C4-2B (cell line): ENCODE data around the gene AMZ1.
"Not testable (repeated sequence)": the region's sequence is repeated elsewhere in the genome, so short reads cannot be mapped to it uniquely, and the experiment has no call there.

Experiments
- ZFX ChIP-seq: fragments of 450-650 bp; IDR thresholded peaks from 2 replicates; pipeline ENCODE4 v1.6.1; 2017
- TF ChIP-seq, protein P1 (sequence below): fragments of 450-650 bp; conservative IDR thresholded peaks from 2 replicates; pipeline ENCODE4 v1.5.1; 2017; ENCODE audit warnings: mild to moderate bottlenecking

GRCh38 chr7:2743523-2744185 is 55.7 kb downstream of the AMZ1 start:
- TF ChIP-seq, protein P1, sequence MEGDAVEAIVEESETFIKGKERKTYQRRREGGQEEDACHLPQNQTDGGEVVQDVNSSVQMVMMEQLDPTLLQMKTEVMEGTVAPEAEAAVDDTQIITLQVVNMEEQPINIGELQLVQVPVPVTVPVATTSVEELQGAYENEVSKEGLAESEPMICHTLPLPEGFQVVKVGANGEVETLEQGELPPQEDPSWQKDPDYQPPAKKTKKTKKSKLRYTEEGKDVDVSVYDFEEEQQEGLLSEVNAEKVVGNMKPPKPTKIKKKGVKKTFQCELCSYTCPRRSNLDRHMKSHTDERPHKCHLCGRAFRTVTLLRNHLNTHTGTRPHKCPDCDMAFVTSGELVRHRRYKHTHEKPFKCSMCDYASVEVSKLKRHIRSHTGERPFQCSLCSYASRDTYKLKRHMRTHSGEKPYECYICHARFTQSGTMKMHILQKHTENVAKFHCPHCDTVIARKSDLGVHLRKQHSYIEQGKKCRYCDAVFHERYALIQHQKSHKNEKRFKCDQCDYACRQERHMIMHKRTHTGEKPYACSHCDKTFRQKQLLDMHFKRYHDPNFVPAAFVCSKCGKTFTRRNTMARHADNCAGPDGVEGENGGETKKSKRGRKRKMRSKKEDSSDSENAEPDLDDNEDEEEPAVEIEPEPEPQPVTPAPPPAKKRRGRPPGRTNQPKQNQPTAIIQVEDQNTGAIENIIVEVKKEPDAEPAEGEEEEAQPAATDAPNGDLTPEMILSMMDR, result not testable (repeated sequence)
- TF ChIP-seq ZFX, result not testable (repeated sequence)
